Hematopoietic multipotent progenitor cell treated with erythropoietin and hydrocortisone succinate and interleukin-3 and kit ligand, for 8 days (in vitro differentiated cells): ENCODE measurements around the gene NIN.
"Not testable (repeated sequence)": the region's sequence is repeated elsewhere in the genome, so short reads cannot be mapped to it uniquely, and the experiment has no call there.

Experiments
- DNase-seq: peaks from one replicate; pipeline ENCODE4 v3.0.0-alpha.2; 2015

Gene NIN

GRCh38 chr14:50697659-50698290 is 133.2 kb downstream of the NIN start:
- DNase-seq: no peak

- not testable (repeated sequence) for DNase-seq
These were observed 136.7 kb downstream of the NIN start for GRCh38 chr14:50694260-50694659.

GRCh38 chr14:50688875-50689274 is 142.1 kb downstream of the NIN start:
- no peak for DNase-seq

- DNase-seq: no peak
These were observed 151.3 kb downstream of the NIN start for GRCh38 chr14:50679674-50680073.

GRCh38 chr14:50678163-50678562 is 152.8 kb downstream of the NIN start:
- no peak for DNase-seq

- no peak for DNase-seq
These were observed 153.4 kb downstream of the NIN start for GRCh38 chr14:50677527-50678063.

- DNase-seq: no peak
These were observed 154.0 kb downstream of the NIN start for GRCh38 chr14:50676814-50677516.

GRCh38 chr14:50675597-50675996 is 155.4 kb downstream of the NIN start:
- no peak for DNase-seq

GRCh38 chr14:50670866-50671256 is 160.1 kb downstream of the NIN start:
- DNase-seq: no peak

- no peak for DNase-seq
These were observed 160.6 kb downstream of the NIN start for GRCh38 chr14:50670196-50670865.
